Prostate gland (tissue), 2 donors: ENCODE data around the gene TAPBPL.

Experiments
- POLR2A ChIP-seq: fragments of 450-650 bp; IDR thresholded peaks from one replicate; pipeline ENCODE4 v1.6.1; 2016; ENCODE audit warnings: antibody characterized with exemption, mild to moderate bottlenecking
- POLR2AphosphoS5 ChIP-seq: sonication (generic); formaldehyde crosslinking; IDR thresholded peaks from one replicate; pipeline ENCODE4 v1.6.1; 2017; ENCODE audit warnings: antibody characterized with exemption
- TF ChIP-seq, protein P1 (sequence below), 4 experiments: fragments of 200-600 bp in 2 of 4; fragments of 450-650 bp in 2 of 4; sonication (generic) in 2 of 4; IDR thresholded peaks; 1 replicate in 3 of 4; 2 replicates in 1 of 4; pipeline ENCODE4 v1.5.1; 2016 to 2019; ENCODE audit warnings: antibody characterized with exemption in 4 of 4, mild to moderate bottlenecking in 2 of 4, moderate library complexity in 2 of 4

DNA sequence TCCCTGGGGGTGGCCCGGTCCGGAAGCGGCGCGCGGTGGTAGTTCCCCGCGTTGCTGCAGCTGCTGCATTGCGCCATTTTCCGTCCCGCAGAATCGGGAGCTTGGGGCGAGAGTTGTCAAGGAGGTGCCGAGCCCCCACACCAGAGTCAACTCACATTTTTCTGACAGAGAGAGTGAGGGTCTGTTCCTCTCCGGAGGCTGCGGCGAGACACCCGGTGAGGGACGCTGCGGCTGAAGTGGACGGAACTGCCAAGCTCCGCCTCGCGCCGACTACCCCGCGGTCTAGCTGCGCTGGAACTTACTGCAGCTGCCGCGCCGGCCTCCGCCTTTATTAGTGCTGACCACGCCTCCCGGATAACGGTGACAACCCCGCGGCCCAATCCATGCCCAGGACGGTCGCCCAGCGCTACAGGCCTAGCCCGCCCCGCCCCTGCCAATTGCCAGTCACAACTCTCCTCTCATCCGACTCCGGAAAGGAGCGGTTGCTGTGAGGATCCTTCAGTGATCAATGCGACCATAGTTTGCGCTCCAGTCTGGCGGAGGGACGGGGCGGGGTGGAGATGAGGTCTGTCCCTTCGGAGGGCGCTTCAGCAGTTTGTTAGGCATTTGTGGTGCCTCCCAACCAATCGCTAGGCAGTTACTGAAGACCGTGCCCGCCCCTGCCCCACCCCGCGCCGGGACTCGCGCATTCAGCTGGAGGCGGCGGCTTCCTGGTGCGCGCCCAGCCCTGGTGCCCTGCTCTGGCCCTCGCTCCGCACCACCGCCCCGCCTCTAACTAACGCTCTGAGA lies 18.7 kb downstream of the TAPBPL start, which contains the start of gene VAMP1:
- TF ChIP-seq POLR2A (peak; percentile 99), POLR2AphosphoS5 (peak; percentile 96)
- TF ChIP-seq, protein P1, sequence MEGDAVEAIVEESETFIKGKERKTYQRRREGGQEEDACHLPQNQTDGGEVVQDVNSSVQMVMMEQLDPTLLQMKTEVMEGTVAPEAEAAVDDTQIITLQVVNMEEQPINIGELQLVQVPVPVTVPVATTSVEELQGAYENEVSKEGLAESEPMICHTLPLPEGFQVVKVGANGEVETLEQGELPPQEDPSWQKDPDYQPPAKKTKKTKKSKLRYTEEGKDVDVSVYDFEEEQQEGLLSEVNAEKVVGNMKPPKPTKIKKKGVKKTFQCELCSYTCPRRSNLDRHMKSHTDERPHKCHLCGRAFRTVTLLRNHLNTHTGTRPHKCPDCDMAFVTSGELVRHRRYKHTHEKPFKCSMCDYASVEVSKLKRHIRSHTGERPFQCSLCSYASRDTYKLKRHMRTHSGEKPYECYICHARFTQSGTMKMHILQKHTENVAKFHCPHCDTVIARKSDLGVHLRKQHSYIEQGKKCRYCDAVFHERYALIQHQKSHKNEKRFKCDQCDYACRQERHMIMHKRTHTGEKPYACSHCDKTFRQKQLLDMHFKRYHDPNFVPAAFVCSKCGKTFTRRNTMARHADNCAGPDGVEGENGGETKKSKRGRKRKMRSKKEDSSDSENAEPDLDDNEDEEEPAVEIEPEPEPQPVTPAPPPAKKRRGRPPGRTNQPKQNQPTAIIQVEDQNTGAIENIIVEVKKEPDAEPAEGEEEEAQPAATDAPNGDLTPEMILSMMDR (IDR thresholded peaks at IDR 0.05): peak in 2 of 4 experiments; percentile 29 to 42
